Heart left ventricle (tissue), 13 donors: Measurements from ENCODE around the gene BAIAP3.
A peak's percentile ranks its signal among the peaks of the same experiment; 100 is the strongest.

Experiments used
- CTCF ChIP-seq, 12 donors: fragments of 200-600 bp; sonication (generic) in 4 of 12; IDR thresholded peaks; one replicate each; pipeline versions ENCODE4 v1.5.0 to v1.8.0; 2018 to 2022; ENCODE audit warnings: antibody characterized with exemption in 12 of 12, mild to moderate bottlenecking in 5 of 12
- POLR2A ChIP-seq, 2 donors: fragments of 450-650 bp; IDR thresholded peaks; one replicate each; pipeline ENCODE4 v1.6.1; 2017; ENCODE audit warnings: antibody characterized with exemption in 2 of 2, mild to moderate bottlenecking in 2 of 2, moderate library complexity in 2 of 2
- donor health status: ischemic (EF 13 %, LVEDD 7.1; RV severe dilation, severe dysfunction).
- donor health status: DM: no; HTN: yes; CAD: no.
- donor health status: DM: no; HTN: no; CAD: no.
- donor health status: ischemic (EF 25% LVEDD 6.9; RV normal size, moderate dysfunction).
- donor health status: ischemic (EF 25% LVEDD 5.7; RV mildly dilated, moderate dysfunction).
- donor health status: ischemic (EF 35%, LVEDD 5.7; RV mildly dilated, moderate dysfunction).
- donor health status: nonischemic (EF 11% LVEDD 7.7; RV severe dilation, severe dysfunction).
- donor health status: DM: yes; HTN: yes; CAD: no.
- donor health status: PGD.
- donor health status: ischemic (EF 29% LVEDD 5.4; RV normal size, mild dysfunction).
- donor health status: nonischemic (EF 23%, LVEDD 6.1; RV moderate dilation, normal function).

GRCh38 chr16:1379304-1380076 lies 46.0 kb downstream of the BAIAP3 start:
- TF ChIP-seq CTCF (IDR thresholded peaks at IDR 0.05) (no peak), POLR2A (IDR thresholded peaks at IDR 0.05) (peak in 1 of 2 donors; percentile 36)
